Kidney (tissue), 14 donors: Measurements from ENCODE around the gene ANKRD33. TPM values are rescaled to one million over a fixed set of nuclear protein-coding genes. Genes with fewer than 3 reads are reported as not detected.

Experiments
- DNase-seq, 5 donors: peaks; one replicate each; pipeline ENCODE4 v3.0.0-alpha.2; 2013 to 2020
- FAIRE-seq: peaks from 2 replicates; lab custom pipeline; 2012; peaks lifted over from hg19 to GRCh38; lab: Jason Lieb, UNC
- H3K27ac ChIP-seq, 2 donors: one replicate each; pipeline ENCODE4 v1.7.0; 2013; ENCODE audit warnings: low read depth in 2 of 2, low read length in 2 of 2, inconsistent platforms in 1 of 2
- H3K27me3 ChIP-seq: one replicate; pipeline ENCODE4 v1.7.1; 2013; ENCODE audit warnings: low read length, inconsistent platforms; ENCODE audit not compliant: control insufficient read depth, insufficient read depth
- H3K36me3 ChIP-seq, 3 donors: one replicate each; pipeline versions ENCODE4 v1.7.0 to v1.7.1; 2013; ENCODE audit warnings: low read length in 3 of 3, control low read depth in 1 of 3, inconsistent platforms in 1 of 3; ENCODE audit not compliant: insufficient read depth in 3 of 3, control insufficient read depth in 2 of 3
- H3K4me1 ChIP-seq, 3 donors: one replicate each; pipeline versions ENCODE4 v1.7.0 to v1.7.1; 2013; ENCODE audit warnings: low read length in 3 of 3, inconsistent platforms in 1 of 3, low read depth in 1 of 3; ENCODE audit not compliant: control insufficient read depth in 2 of 3, insufficient read depth in 2 of 3
- H3K4me3 ChIP-seq, 3 donors: one replicate each; pipeline versions ENCODE4 v1.7.0 to v1.8.1; 2013; ENCODE audit warnings: low read length in 3 of 3, control low read depth in 1 of 3, inconsistent platforms in 1 of 3
- H3K9ac ChIP-seq, 3 donors: one replicate each; pipeline versions ENCODE4 v1.7.0 to v1.7.1; 2013; ENCODE audit warnings: low read length in 3 of 3, control low read depth in 1 of 3, inconsistent platforms in 1 of 3
- H3K9me3 ChIP-seq, 3 donors: one replicate each; pipeline versions ENCODE4 v1.7.0 to v1.7.1; 2013; ENCODE audit warnings: low read length in 3 of 3, control low read depth in 1 of 3, inconsistent platforms in 1 of 3; ENCODE audit not compliant: control insufficient read depth in 2 of 3, insufficient read depth in 1 of 3
- intact Hi-C: fragments of 100-400 bp; cut with DNase I; formaldehyde crosslinking; loops from one replicate; pipeline ENCODE4 v1.11.1; 2022
- polyA plus RNA-seq: library from polyadenylated mRNA; stranded (reverse); fragments of 350-450 nt; fragmentation: Illumina TruSeq; extraction: RNeasy Lipid Tissue Mini Kit (QIAGEN cat#74804); gene quantifications from one replicate; pipeline ENCODE4 v1.2.3, GENCODE V29; 2014; ENCODE audit warnings: low read depth, low replicate concordance; ENCODE audit not compliant: insufficient read depth
- total RNA-seq: library from RNA; stranded (reverse); fragmentation: NEBNext Ultra II Directional; extraction: Animal tissue kit (Norgen Biotek cat#: 25700); gene quantifications from one replicate; pipeline ENCODE4 v1.2.1, GENCODE V29; 2021
- TF ChIP-seq, protein P1 (sequence below): IDR thresholded peaks from 3 replicates; pipeline ENCODE4 v1.5.1; 2012; ENCODE audit warnings: mild to moderate bottlenecking, moderate library complexity, borderline replicate concordance; ENCODE audit not compliant: insufficient read depth; ENCODE audit errors: extremely low read depth
- donor health status: control.
- donor health status: control.
- donor health status: control.
- donor health status: control.
- donor health status: control.
- donor health status: DM: yes; HTN: yes; CAD: no.
- donor health status: Normal renal cell carcinoma (clear cell type).

Gene ANKRD33
- total and polyA plus RNA-seq, 2 donors from 2014 or later: not detected

GRCh38 chr12:51855586-51856428, 32.1 kb upstream of the ANKRD33 start:
- Histone ChIP-seq H3K4me3 (peak overlapping the region in 1 of 3 donors; percentile 44), H3K9me3 (no peaks in the 10 kb centered on the region), H3K36me3 (no peaks in the 10 kb centered on the region), H3K9ac (no peak overlapping the region), H3K27ac (peak overlapping the region; percentile 52 to 67), H3K27me3 (no peaks in the 10 kb centered on the region), H3K4me1 (peaks cover 0 to 9% (median under 1%) of the 10 kb centered on the region in 3 donors)
- intact Hi-C loops: no loop called here
- TF ChIP-seq, protein P1, sequence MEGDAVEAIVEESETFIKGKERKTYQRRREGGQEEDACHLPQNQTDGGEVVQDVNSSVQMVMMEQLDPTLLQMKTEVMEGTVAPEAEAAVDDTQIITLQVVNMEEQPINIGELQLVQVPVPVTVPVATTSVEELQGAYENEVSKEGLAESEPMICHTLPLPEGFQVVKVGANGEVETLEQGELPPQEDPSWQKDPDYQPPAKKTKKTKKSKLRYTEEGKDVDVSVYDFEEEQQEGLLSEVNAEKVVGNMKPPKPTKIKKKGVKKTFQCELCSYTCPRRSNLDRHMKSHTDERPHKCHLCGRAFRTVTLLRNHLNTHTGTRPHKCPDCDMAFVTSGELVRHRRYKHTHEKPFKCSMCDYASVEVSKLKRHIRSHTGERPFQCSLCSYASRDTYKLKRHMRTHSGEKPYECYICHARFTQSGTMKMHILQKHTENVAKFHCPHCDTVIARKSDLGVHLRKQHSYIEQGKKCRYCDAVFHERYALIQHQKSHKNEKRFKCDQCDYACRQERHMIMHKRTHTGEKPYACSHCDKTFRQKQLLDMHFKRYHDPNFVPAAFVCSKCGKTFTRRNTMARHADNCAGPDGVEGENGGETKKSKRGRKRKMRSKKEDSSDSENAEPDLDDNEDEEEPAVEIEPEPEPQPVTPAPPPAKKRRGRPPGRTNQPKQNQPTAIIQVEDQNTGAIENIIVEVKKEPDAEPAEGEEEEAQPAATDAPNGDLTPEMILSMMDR: no peak
- DNase-seq (peak; percentile 79 to 86 (median 82)), FAIRE-seq (no peak)

GRCh38 chr12:51860986-51861385, 26.9 kb upstream of the ANKRD33 start:
- FAIRE-seq (no peak), DNase-seq (no peak)
- H3K27ac ChIP-seq: no peak overlapping the region
- no peaks in the 10 kb centered on the region for H3K9me3 ChIP-seq
- TF ChIP-seq, protein P1: no peak
- intact Hi-C loops: no loop called here
- H3K27me3 ChIP-seq: no peaks in the 10 kb centered on the region
- H3K9ac ChIP-seq: no peak overlapping the region
- H3K4me3 ChIP-seq: no peak overlapping the region
- no peaks in the 10 kb centered on the region for H3K36me3 ChIP-seq
- H3K4me1 ChIP-seq: peaks cover 0 to 23% (median 0%) of the 10 kb centered on the region in 3 donors

GRCh38 chr12:51862947-51863346, 25.0 kb upstream of the ANKRD33 start:
- H3K27ac ChIP-seq: peak overlapping the region; percentile 60 to 71
- FAIRE-seq (no peak), DNase-seq (no peak)
- intact Hi-C loops: no loop called here
- TF ChIP-seq, protein P1: no peak
- H3K4me1 ChIP-seq: peaks cover 0 to 19% (median 0%) of the 10 kb centered on the region in 3 donors
- H3K9me3 ChIP-seq: no peaks in the 10 kb centered on the region
- no peaks in the 10 kb centered on the region for H3K36me3 ChIP-seq
- peak overlapping the region in 1 of 3 donors; percentile 49 for H3K4me3 ChIP-seq
- H3K9ac ChIP-seq: peak overlapping the region in 1 of 3 donors; percentile 10
- H3K27me3 ChIP-seq: no peaks in the 10 kb centered on the region
